Keratinocyte (primary cell): Measurements from ENCODE around the gene AKAP13. TPM values are rescaled to one million over a fixed set of nuclear protein-coding genes. Genes with fewer than 3 reads are reported as not detected.
A peak's percentile ranks its signal among the peaks of the same experiment; 100 is the strongest.

ENCODE experiments used
- DNase-seq: peaks from one replicate; pipeline ENCODE4 v3.0.0-alpha.2; 2011; ENCODE audit warnings: low read depth, missing footprints, low spot score
- FAIRE-seq: peaks from 2 replicates; lab custom pipeline; 2011; peaks lifted over from hg19 to GRCh38; lab: Jason Lieb, UNC
- H2AFZ ChIP-seq: 2 replicates; pipeline ENCODE4 v1.6.0; 2012; ENCODE audit warnings: low read length, control low read depth, inconsistent platforms; ENCODE audit not compliant: control insufficient read depth
- H3K27ac ChIP-seq: 2 replicates; pipeline ENCODE4 v1.5.1; 2011; ENCODE audit warnings: low read length; ENCODE audit not compliant: control insufficient read depth, insufficient read depth
- H3K27me3 ChIP-seq: 3 replicates; pipeline ENCODE4 v1.6.0; 2011; ENCODE audit warnings: low read length; ENCODE audit not compliant: control insufficient read depth, insufficient read depth; ENCODE audit errors: extremely low read depth
- H3K36me3 ChIP-seq, 2 experiments: 2 replicates in 1 of 2; 3 replicates in 1 of 2; pipeline ENCODE4 v1.5.1; 2011; ENCODE audit warnings: low read length in 2 of 2, mild to moderate bottlenecking in 1 of 2; ENCODE audit not compliant: control insufficient read depth in 2 of 2, insufficient read depth in 2 of 2; ENCODE audit errors: extremely low read depth in 1 of 2
- H3K4me1 ChIP-seq: 3 replicates; pipeline ENCODE4 v1.5.1; 2011; ENCODE audit warnings: low read length; ENCODE audit not compliant: control insufficient read depth, insufficient read depth; ENCODE audit errors: extremely low read depth
- H3K4me2 ChIP-seq: 3 replicates; pipeline ENCODE4 v1.6.0; 2011; ENCODE audit warnings: low read depth, low read length; ENCODE audit not compliant: control insufficient read depth, insufficient read depth; ENCODE audit errors: extremely low read depth
- H3K4me3 ChIP-seq, 3 experiments: fragments of 200-600 bp in 1 of 3; sonication (generic) in 1 of 3; 2 replicates in 2 of 3; 3 replicates in 1 of 3; pipeline ENCODE4 v1.5.1; 2011 to 2016; ENCODE audit warnings: low read length in 3 of 3, mild to moderate bottlenecking in 3 of 3, control low read depth in 2 of 3, inconsistent platforms in 1 of 3, low read depth in 1 of 3, mixed read lengths in 1 of 3, mixed run types in 1 of 3, moderate library complexity in 1 of 3; ENCODE audit not compliant: control insufficient read depth in 2 of 3, insufficient read depth in 2 of 3; ENCODE audit errors: extremely low read depth in 1 of 3
- H3K79me2 ChIP-seq: 2 replicates; pipeline ENCODE4 v1.6.0; 2012; ENCODE audit warnings: low read length; ENCODE audit not compliant: control insufficient read depth, insufficient read depth
- H3K9ac ChIP-seq: 3 replicates; pipeline ENCODE4 v1.6.0; 2011; ENCODE audit warnings: low read length; ENCODE audit not compliant: control insufficient read depth, insufficient read depth; ENCODE audit errors: extremely low read depth
- H3K9me1 ChIP-seq: 3 replicates; pipeline ENCODE4 v1.6.0; 2011; ENCODE audit warnings: low read length; ENCODE audit not compliant: control insufficient read depth, insufficient read depth; ENCODE audit errors: extremely low read depth
- H3K9me3 ChIP-seq: 2 replicates; pipeline ENCODE4 v1.5.1; 2012; ENCODE audit warnings: low read depth, low read length; ENCODE audit not compliant: control insufficient read depth
- H4K20me1 ChIP-seq: 3 replicates; pipeline ENCODE4 v1.6.0; 2011; ENCODE audit warnings: low read length; ENCODE audit not compliant: control insufficient read depth, insufficient read depth; ENCODE audit errors: extremely low read depth
- CTCF ChIP-seq, 3 experiments: IDR thresholded peaks in 1 of 3; conservative IDR thresholded peaks in 1 of 3; optimal IDR thresholded peaks in 1 of 3; 2 replicates in 2 of 3; 3 replicates in 1 of 3; pipeline versions ENCODE3 to v1.5.1; 2011; ENCODE audit warnings: low read length in 3 of 3, mild to moderate bottlenecking in 3 of 3, moderate library complexity in 2 of 3, control low read depth in 1 of 3, inconsistent platforms in 1 of 3; ENCODE audit not compliant: insufficient read depth in 2 of 3; ENCODE audit errors: extremely low read depth in 1 of 3
- EZH2 ChIP-seq: IDR thresholded peaks from one replicate; pipeline ENCODE4 v1.6.1; 2012; ENCODE audit warnings: inconsistent platforms, mild to moderate bottlenecking, low read length, moderate library complexity
- dilution Hi-C: fragments of 300-500 bp; cut with MboI; formaldehyde crosslinking; loops from one replicate; pipeline ENCODE4 v1.7.0; 2020; ENCODE audit warnings: low sequenced_read_pairs; ENCODE audit not compliant: extremely low pct_ligation_motif_present
- polyA plus RNA-seq, 5 experiments: library from polyadenylated mRNA; depleted of rRNA in 3 of 5; stranded (reverse) in 3 of 5; stranded (forward) in 1 of 5; unstranded in 1 of 5; fragments of >200 nt; gene quantifications; 1 replicate in 1 of 5; 2 replicates in 3 of 5; 3 replicates in 1 of 5; pipeline versions ENCODE4 v1.2.1 to v1.2.3, GENCODE V29; 2011 to 2012; ENCODE audit warnings: missing spikeins in 2 of 5, low read depth in 1 of 5, low replicate concordance in 1 of 5

Gene AKAP13
- polyA plus RNA-seq, 1 donor (not counting 4 experiments of a cell fraction or from before 2014, with no cell fraction given), result 16.7 TPM

- Histone ChIP-seq H3K4me3 (no peak overlapping the region), H3K4me2 (peak overlapping the region; percentile 66), H3K79me2 (peaks cover 95% of the 10 kb centered on the region), H3K9ac (peak overlapping the region; percentile 25), H4K20me1 (no peaks in the 10 kb centered on the region), H3K36me3 (no peaks in the 10 kb centered on the region), H2AFZ (no peak overlapping the region), H3K27me3 (no peaks in the 10 kb centered on the region), H3K9me3 (no peaks in the 10 kb centered on the region), H3K4me1 (peaks cover 48% of the 10 kb centered on the region), H3K27ac (peak overlapping the region; percentile 78), H3K9me1 (no peaks in the 10 kb centered on the region)
- no peak for DNase-seq
- no peak for TF ChIP-seq CTCF (optimal IDR thresholded peaks at IDR 0.05 in 1 of 3, IDR thresholded peaks at IDR 0.05 in 1 of 3, conservative IDR thresholded peaks at IDR 0.05 in 1 of 3; ENCODE audit: extremely low read depth in 1 of 3, insufficient read depth in 2 of 3, low read length in 3 of 3)
- dilution Hi-C loops, result no loop called here
- peak; percentile 74 for FAIRE-seq
These were observed 27.2 kb downstream of the AKAP13 start for GRCh38 chr15:85407421-85408269.

GRCh38 chr15:85408270-85408746 lies 27.9 kb downstream of the AKAP13 start:
- H3K4me1 ChIP-seq, result peaks cover 54% of the 10 kb centered on the region
- no peaks in the 10 kb centered on the region for H3K27me3 ChIP-seq
- H4K20me1 ChIP-seq, result no peaks in the 10 kb centered on the region
- no peak overlapping the region for H3K4me3 ChIP-seq
- H3K9ac ChIP-seq, result no peak overlapping the region
- no peak overlapping the region for H2AFZ ChIP-seq
- dilution Hi-C loops, result no loop called here
- H3K9me1 ChIP-seq, result no peaks in the 10 kb centered on the region
- no peaks in the 10 kb centered on the region for H3K9me3 ChIP-seq
- H3K36me3 ChIP-seq, result no peaks in the 10 kb centered on the region
- DNase-seq (no peak), FAIRE-seq (no peak)
- H3K27ac ChIP-seq, result peak overlapping the region; percentile 78
- peaks cover 95% of the 10 kb centered on the region for H3K79me2 ChIP-seq
- TF ChIP-seq EZH2, result no peak
- TF ChIP-seq CTCF (optimal IDR thresholded peaks at IDR 0.05 in 1 of 3, IDR thresholded peaks at IDR 0.05 in 1 of 3, conservative IDR thresholded peaks at IDR 0.05 in 1 of 3; ENCODE audit: extremely low read depth in 1 of 3, insufficient read depth in 2 of 3, low read length in 3 of 3), result no peak
- H3K4me2 ChIP-seq, result peak overlapping the region; percentile 66
